SK-N-SH treated with all-trans-retinoic acid at 6 μM for 48 hours (cell line): ENCODE measurements around the gene BARX2.

Experiments used
- ATAC-seq: fragments of 200-7000 bp; cut with Tn5 transposase; 3 replicates; pipeline ENCODE4 v1.9.1; 2020; ENCODE audit warnings: mild to moderate bottlenecking, moderate library complexity
- ARNTL ChIP-seq: fragments of 450-650 bp; formaldehyde crosslinking; IDR thresholded peaks from 2 replicates; pipeline ENCODE4 v1.5.0; 2020; ENCODE audit warnings: low read depth, mild to moderate bottlenecking, moderate library complexity, borderline replicate concordance
- BACH2 ChIP-seq: fragments of 250-450 bp; sonication (Bioruptor Pico); IDR thresholded peaks from 2 replicates; pipeline ENCODE4 v1.9.0; 2021; ENCODE audit warnings: mild to moderate bottlenecking, borderline replicate concordance
- ESRRG ChIP-seq: fragments of 250-450 bp; sonication (Bioruptor Pico); IDR thresholded peaks from 2 replicates; pipeline ENCODE4 v1.6.1; 2021; ENCODE audit warnings: mild to moderate bottlenecking
- GLIS3 ChIP-seq: fragments of 250-450 bp; sonication (Bioruptor Pico); IDR thresholded peaks from 2 replicates; pipeline ENCODE4 v1.5.0; 2020; ENCODE audit warnings: mild to moderate bottlenecking, moderate library complexity
- ISL1 ChIP-seq: fragments of 250-450 bp; sonication (Bioruptor Pico); IDR thresholded peaks from 2 replicates; pipeline ENCODE4 v2.1.2; 2022; ENCODE audit warnings: mild to moderate bottlenecking, moderate library complexity
- OSR1 ChIP-seq: fragments of 250-450 bp; sonication (Bioruptor Pico); IDR thresholded peaks from 2 replicates; pipeline ENCODE4 v1.8.0; 2022; ENCODE audit warnings: moderate library complexity, mild to moderate bottlenecking, inconsistent platforms
- PPARA ChIP-seq: fragments of 250-450 bp; sonication (Bioruptor Pico); IDR thresholded peaks from 2 replicates; pipeline ENCODE4 v1.5.0; 2020; ENCODE audit warnings: mild to moderate bottlenecking, borderline replicate concordance
- RARB ChIP-seq: fragments of 250-450 bp; sonication (Bioruptor Pico); IDR thresholded peaks from 2 replicates; pipeline ENCODE4 v1.8.0; 2021; ENCODE audit warnings: mild to moderate bottlenecking, moderate library complexity
- TCF4 ChIP-seq: fragments of 250-450 bp; sonication (Bioruptor Pico); IDR thresholded peaks from 2 replicates; pipeline ENCODE4 v1.8.0; 2021; ENCODE audit warnings: mild to moderate bottlenecking, moderate library complexity, borderline replicate concordance
- TOX ChIP-seq: fragments of 250-450 bp; sonication (Bioruptor Pico); IDR thresholded peaks from 2 replicates; pipeline ENCODE4 v1.8.0; 2021; ENCODE audit warnings: mild to moderate bottlenecking, moderate library complexity, borderline replicate concordance
- ZC3H10 ChIP-seq: fragments of 250-450 bp; sonication (Bioruptor Pico); IDR thresholded peaks from 2 replicates; pipeline ENCODE4 v1.5.1; 2021; ENCODE audit warnings: mild to moderate bottlenecking, moderate library complexity
- ZFP3 ChIP-seq: fragments of 250-450 bp; sonication (Bioruptor Pico); IDR thresholded peaks from 2 replicates; pipeline ENCODE4 v1.5.0; 2020; ENCODE audit warnings: mild to moderate bottlenecking, moderate library complexity
- ZFP30 ChIP-seq: fragments of 450-650 bp; formaldehyde crosslinking; IDR thresholded peaks from 2 replicates; pipeline ENCODE4 v1.5.0; 2022; ENCODE audit warnings: mild to moderate bottlenecking, moderate library complexity
- ZNF565 ChIP-seq: fragments of 450-650 bp; formaldehyde crosslinking; conservative IDR thresholded peaks from 2 replicates; pipeline ENCODE4 v1.5.0; 2020; ENCODE audit warnings: low read depth, mild to moderate bottlenecking, moderate library complexity
- ZNF8 ChIP-seq: fragments of 450-650 bp; formaldehyde crosslinking; IDR thresholded peaks from 2 replicates; pipeline ENCODE4 v1.5.0; 2020; ENCODE audit warnings: mild to moderate bottlenecking, moderate library complexity
- TF ChIP-seq, protein P1 (sequence below): fragments of 250-450 bp; sonication (Bioruptor Pico); IDR thresholded peaks from 2 replicates; pipeline ENCODE4 v1.5.1; 2021; ENCODE audit warnings: mild to moderate bottlenecking, moderate library complexity
- TF ChIP-seq, protein P2 (sequence below): fragments of 250-450 bp; sonication (Bioruptor Pico); IDR thresholded peaks from 2 replicates; pipeline ENCODE4 v1.8.0; 2021; ENCODE audit warnings: low read depth, mild to moderate bottlenecking, moderate library complexity, borderline replicate concordance
- TF ChIP-seq, protein P3 (sequence below): fragments of 250-450 bp; sonication (Bioruptor Pico); IDR thresholded peaks from 2 replicates; pipeline ENCODE4 v1.5.1; 2020; ENCODE audit warnings: low read depth, mild to moderate bottlenecking, moderate library complexity
- TF ChIP-seq, protein P4 (sequence below): fragments of 250-450 bp; sonication (Bioruptor Pico); IDR thresholded peaks from 2 replicates; pipeline ENCODE4 v1.5.0; 2020; ENCODE audit warnings: mild to moderate bottlenecking, moderate library complexity
- TF ChIP-seq, protein P5 (sequence below): fragments of 250-450 bp; sonication (Bioruptor Pico); IDR thresholded peaks from 2 replicates; pipeline ENCODE4 v1.8.0; 2020; ENCODE audit warnings: mild to moderate bottlenecking, moderate library complexity, borderline replicate concordance

Gene BARX2

DNA sequence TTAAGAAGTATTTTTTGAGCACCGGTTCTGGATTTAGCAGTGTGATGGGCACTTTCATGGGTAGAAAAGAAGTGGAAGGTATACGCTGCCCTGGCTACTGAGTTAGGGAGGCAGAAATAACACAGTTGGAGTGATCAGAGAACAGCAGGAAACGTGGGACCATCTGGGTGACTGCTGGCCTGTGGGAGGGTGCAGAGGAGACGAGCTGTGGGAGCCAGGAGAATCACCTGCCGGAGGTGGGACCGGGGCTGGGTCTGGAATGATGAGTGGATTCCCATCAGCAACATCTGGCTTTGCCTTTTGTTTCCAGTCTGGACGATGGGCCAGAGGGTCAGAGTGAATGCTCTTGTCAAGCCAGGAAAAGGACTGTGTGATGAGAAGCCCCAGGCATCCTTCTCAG lies 66.5 kb downstream of the BARX2 start:
- TF ChIP-seq, protein P1, sequence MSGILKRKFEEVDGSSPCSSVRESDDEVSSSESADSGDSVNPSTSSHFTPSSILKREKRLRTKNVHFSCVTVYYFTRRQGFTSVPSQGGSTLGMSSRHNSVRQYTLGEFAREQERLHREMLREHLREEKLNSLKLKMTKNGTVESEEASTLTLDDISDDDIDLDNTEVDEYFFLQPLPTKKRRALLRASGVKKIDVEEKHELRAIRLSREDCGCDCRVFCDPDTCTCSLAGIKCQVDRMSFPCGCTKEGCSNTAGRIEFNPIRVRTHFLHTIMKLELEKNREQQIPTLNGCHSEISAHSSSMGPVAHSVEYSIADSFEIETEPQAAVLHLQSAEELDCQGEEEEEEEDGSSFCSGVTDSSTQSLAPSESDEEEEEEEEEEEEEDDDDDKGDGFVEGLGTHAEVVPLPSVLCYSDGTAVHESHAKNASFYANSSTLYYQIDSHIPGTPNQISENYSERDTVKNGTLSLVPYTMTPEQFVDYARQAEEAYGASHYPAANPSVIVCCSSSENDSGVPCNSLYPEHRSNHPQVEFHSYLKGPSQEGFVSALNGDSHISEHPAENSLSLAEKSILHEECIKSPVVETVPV (CRISPR knock-in tag): no peak
- TF ChIP-seq ISL1 (CRISPR knock-in tag) (no peak), ZFP30 (no peak), ZFP3 (no peak), ZNF565 (CRISPR knock-in tag) (no peak), ESRRG (CRISPR knock-in tag) (no peak), TOX (CRISPR knock-in tag) (no peak), RARB (CRISPR knock-in tag) (no peak), ARNTL (CRISPR knock-in tag) (no peak), TCF4 (CRISPR knock-in tag) (no peak), BACH2 (CRISPR knock-in tag) (no peak), OSR1 (CRISPR knock-in tag) (no peak), ZC3H10 (CRISPR knock-in tag) (no peak), GLIS3 (CRISPR knock-in tag) (no peak)
- TF ChIP-seq, protein P2, sequence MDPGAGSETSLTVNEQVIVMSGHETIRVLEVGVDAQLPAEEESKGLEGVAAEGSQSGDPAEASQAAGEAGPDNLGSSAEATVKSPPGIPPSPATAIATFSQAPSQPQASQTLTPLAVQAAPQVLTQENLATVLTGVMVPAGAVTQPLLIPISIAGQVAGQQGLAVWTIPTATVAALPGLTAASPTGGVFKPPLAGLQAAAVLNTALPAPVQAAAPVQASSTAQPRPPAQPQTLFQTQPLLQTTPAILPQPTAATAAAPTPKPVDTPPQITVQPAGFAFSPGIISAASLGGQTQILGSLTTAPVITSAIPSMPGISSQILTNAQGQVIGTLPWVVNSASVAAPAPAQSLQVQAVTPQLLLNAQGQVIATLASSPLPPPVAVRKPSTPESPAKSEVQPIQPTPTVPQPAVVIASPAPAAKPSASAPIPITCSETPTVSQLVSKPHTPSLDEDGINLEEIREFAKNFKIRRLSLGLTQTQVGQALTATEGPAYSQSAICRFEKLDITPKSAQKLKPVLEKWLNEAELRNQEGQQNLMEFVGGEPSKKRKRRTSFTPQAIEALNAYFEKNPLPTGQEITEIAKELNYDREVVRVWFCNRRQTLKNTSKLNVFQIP: no peak
- TF ChIP-seq, protein P3, sequence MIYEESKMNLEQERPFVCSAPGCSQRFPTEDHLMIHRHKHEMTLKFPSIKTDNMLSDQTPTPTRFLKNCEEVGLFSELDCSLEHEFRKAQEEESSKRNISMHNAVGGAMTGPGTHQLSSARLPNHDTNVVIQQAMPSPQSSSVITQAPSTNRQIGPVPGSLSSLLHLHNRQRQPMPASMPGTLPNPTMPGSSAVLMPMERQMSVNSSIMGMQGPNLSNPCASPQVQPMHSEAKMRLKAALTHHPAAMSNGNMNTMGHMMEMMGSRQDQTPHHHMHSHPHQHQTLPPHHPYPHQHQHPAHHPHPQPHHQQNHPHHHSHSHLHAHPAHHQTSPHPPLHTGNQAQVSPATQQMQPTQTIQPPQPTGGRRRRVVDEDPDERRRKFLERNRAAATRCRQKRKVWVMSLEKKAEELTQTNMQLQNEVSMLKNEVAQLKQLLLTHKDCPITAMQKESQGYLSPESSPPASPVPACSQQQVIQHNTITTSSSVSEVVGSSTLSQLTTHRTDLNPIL (CRISPR knock-in tag): no peak
- TF ChIP-seq, protein P4, sequence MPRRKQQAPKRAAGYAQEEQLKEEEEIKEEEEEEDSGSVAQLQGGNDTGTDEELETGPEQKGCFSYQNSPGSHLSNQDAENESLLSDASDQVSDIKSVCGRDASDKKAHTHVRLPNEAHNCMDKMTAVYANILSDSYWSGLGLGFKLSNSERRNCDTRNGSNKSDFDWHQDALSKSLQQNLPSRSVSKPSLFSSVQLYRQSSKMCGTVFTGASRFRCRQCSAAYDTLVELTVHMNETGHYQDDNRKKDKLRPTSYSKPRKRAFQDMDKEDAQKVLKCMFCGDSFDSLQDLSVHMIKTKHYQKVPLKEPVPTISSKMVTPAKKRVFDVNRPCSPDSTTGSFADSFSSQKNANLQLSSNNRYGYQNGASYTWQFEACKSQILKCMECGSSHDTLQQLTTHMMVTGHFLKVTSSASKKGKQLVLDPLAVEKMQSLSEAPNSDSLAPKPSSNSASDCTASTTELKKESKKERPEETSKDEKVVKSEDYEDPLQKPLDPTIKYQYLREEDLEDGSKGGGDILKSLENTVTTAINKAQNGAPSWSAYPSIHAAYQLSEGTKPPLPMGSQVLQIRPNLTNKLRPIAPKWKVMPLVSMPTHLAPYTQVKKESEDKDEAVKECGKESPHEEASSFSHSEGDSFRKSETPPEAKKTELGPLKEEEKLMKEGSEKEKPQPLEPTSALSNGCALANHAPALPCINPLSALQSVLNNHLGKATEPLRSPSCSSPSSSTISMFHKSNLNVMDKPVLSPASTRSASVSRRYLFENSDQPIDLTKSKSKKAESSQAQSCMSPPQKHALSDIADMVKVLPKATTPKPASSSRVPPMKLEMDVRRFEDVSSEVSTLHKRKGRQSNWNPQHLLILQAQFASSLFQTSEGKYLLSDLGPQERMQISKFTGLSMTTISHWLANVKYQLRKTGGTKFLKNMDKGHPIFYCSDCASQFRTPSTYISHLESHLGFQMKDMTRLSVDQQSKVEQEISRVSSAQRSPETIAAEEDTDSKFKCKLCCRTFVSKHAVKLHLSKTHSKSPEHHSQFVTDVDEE (CRISPR knock-in tag): no peak
- TF ChIP-seq, protein P5, sequence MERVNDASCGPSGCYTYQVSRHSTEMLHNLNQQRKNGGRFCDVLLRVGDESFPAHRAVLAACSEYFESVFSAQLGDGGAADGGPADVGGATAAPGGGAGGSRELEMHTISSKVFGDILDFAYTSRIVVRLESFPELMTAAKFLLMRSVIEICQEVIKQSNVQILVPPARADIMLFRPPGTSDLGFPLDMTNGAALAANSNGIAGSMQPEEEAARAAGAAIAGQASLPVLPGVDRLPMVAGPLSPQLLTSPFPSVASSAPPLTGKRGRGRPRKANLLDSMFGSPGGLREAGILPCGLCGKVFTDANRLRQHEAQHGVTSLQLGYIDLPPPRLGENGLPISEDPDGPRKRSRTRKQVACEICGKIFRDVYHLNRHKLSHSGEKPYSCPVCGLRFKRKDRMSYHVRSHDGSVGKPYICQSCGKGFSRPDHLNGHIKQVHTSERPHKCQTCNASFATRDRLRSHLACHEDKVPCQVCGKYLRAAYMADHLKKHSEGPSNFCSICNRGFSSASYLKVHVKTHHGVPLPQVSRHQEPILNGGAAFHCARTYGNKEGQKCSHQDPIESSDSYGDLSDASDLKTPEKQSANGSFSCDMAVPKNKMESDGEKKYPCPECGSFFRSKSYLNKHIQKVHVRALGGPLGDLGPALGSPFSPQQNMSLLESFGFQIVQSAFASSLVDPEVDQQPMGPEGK (CRISPR knock-in tag): no peak
- no peak for ATAC-seq

DNA sequence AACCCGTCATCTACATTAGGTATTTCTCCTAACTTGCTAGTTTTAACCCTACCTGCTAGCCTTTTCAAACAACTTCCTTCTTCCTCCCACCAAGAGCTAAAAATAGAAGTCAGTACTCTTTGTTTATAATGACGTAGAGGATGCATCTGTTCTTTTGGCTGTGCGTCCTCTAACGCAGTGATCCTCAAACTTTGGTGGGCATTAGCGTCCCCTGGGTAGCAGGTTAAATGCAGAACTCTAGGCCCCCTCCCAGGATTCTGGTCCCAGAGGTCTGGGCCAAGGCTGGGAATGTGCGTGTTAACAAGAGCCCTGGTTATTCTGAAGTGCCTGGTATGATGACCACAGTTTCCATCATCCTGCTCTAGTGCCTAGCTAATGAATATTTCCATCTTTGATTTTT lies 67.6 kb downstream of the BARX2 start:
- no peak for ATAC-seq
- TF ChIP-seq GLIS3 (CRISPR knock-in tag): no peak
- no peak for TF ChIP-seq TCF4 (CRISPR knock-in tag)
- TF ChIP-seq, protein P1 (CRISPR knock-in tag): no peak
- no peak for TF ChIP-seq OSR1 (CRISPR knock-in tag)
- TF ChIP-seq ZC3H10 (CRISPR knock-in tag): no peak
- TF ChIP-seq, protein P2: no peak
- TF ChIP-seq ZNF8 (CRISPR knock-in tag): no peak
- no peak for TF ChIP-seq ARNTL (CRISPR knock-in tag)
- TF ChIP-seq ZFP3: no peak
- no peak for TF ChIP-seq RARB (CRISPR knock-in tag)
- TF ChIP-seq, protein P4 (CRISPR knock-in tag): no peak
- TF ChIP-seq, protein P5 (CRISPR knock-in tag): no peak
- TF ChIP-seq PPARA: no peak
